ENCODE data around the gene HOOK2. TPM values are rescaled to one million over a fixed set of nuclear protein-coding genes. Genes with fewer than 3 reads are reported as not detected.

Gene HOOK2
- total and polyA plus RNA-seq, 9 of the 15 experiments (the other 6 are each of a cell fraction or from before 2014, with no cell fraction given) = 1.3 to 17.2 (median 9.9) TPM

DNA sequence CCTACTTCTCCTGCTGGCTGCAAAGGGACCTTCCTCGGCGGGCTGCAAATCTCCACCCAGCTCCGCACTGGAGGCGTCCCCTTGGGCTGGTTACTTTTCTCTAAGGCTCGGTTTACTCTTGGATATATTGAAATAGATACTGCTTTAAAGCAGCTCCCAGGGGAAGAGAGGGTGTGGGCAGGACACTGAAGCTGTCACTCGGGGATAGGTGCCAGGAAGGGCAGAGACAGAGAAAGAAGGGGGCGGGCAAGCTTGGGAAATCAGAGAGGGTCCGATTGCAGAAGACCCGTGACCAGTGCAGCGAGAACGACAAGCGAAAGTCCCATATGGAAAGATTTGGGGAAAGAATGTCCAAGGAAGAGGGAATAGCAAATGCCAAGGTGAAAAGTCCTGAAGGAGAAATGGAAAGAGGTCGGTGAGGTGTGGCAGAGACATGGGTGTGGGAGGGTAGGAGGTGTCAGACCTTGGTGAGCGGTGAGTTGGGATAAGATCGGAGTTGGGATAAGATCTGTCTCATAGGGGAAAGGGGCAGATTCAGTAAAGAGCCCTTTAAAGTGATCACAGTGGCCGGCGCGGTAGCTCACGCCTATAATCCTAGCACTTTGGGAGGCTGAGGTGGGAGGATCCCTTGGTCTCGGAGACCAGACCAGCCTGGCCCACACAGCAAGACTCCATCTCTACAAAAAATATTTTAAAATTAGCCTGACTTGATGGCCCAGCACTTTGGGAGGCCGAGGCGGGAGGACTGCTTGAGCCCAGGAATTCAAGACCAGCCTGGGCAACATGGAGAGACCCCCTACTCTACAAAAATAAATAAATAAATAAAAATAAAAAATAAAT, 27.1 kb upstream of the HOOK2 start (continued):
- TF ChIP-seq PYGO2 (tag; IDR thresholded peaks at IDR 0.05) = no peak
- TF ChIP-seq, protein P1, sequence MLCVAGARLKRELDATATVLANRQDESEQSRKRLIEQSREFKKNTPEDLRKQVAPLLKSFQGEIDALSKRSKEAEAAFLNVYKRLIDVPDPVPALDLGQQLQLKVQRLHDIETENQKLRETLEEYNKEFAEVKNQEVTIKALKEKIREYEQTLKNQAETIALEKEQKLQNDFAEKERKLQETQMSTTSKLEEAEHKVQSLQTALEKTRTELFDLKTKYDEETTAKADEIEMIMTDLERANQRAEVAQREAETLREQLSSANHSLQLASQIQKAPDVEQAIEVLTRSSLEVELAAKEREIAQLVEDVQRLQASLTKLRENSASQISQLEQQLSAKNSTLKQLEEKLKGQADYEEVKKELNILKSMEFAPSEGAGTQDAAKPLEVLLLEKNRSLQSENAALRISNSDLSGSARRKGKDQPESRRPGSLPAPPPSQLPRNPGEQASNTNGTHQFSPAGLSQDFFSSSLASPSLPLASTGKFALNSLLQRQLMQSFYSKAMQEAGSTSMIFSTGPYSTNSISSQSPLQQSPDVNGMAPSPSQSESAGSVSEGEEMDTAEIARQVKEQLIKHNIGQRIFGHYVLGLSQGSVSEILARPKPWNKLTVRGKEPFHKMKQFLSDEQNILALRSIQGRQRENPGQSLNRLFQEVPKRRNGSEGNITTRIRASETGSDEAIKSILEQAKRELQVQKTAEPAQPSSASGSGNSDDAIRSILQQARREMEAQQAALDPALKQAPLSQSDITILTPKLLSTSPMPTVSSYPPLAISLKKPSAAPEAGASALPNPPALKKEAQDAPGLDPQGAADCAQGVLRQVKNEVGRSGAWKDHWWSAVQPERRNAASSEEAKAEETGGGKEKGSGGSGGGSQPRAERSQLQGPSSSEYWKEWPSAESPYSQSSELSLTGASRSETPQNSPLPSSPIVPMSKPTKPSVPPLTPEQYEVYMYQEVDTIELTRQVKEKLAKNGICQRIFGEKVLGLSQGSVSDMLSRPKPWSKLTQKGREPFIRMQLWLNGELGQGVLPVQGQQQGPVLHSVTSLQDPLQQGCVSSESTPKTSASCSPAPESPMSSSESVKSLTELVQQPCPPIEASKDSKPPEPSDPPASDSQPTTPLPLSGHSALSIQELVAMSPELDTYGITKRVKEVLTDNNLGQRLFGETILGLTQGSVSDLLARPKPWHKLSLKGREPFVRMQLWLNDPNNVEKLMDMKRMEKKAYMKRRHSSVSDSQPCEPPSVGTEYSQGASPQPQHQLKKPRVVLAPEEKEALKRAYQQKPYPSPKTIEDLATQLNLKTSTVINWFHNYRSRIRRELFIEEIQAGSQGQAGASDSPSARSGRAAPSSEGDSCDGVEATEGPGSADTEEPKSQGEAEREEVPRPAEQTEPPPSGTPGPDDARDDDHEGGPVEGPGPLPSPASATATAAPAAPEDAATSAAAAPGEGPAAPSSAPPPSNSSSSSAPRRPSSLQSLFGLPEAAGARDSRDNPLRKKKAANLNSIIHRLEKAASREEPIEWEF (CRISPR knock-in tag; IDR thresholded peaks at IDR 0.05) = no peak
- no peak for TF ChIP-seq TEAD2 (tag; IDR thresholded peaks at IDR 0.05)
- TF ChIP-seq YBX1 (IDR thresholded peaks at IDR 0.05) = no peak
- TF ChIP-seq, protein P2, sequence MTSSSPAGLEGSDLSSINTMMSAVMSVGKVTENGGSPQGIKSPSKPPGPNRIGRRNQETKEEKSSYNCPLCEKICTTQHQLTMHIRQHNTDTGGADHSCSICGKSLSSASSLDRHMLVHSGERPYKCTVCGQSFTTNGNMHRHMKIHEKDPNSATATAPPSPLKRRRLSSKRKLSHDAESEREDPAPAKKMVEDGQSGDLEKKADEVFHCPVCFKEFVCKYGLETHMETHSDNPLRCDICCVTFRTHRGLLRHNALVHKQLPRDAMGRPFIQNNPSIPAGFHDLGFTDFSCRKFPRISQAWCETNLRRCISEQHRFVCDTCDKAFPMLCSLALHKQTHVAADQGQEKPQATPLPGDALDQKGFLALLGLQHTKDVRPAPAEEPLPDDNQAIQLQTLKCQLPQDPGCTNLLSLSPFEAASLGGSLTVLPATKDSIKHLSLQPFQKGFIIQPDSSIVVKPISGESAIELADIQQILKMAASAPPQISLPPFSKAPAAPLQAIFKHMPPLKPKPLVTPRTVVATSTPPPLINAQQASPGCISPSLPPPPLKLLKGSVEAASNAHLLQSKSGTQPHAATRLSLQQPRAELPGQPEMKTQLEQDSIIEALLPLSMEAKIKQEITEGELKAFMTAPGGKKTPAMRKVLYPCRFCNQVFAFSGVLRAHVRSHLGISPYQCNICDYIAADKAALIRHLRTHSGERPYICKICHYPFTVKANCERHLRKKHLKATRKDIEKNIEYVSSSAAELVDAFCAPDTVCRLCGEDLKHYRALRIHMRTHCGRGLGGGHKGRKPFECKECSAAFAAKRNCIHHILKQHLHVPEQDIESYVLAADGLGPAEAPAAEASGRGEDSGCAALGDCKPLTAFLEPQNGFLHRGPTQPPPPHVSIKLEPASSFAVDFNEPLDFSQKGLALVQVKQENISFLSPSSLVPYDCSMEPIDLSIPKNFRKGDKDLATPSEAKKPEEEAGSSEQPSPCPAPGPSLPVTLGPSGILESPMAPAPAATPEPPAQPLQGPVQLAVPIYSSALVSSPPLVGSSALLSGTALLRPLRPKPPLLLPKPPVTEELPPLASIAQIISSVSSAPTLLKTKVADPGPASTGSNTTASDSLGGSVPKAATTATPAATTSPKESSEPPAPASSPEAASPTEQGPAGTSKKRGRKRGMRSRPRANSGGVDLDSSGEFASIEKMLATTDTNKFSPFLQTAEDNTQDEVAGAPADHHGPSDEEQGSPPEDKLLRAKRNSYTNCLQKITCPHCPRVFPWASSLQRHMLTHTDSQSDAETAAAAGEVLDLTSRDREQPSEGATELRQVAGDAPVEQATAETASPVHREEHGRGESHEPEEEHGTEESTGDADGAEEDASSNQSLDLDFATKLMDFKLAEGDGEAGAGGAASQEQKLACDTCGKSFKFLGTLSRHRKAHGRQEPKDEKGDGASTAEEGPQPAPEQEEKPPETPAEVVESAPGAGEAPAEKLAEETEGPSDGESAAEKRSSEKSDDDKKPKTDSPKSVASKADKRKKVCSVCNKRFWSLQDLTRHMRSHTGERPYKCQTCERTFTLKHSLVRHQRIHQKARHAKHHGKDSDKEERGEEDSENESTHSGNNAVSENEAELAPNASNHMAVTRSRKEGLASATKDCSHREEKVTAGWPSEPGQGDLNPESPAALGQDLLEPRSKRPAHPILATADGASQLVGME (CRISPR knock-in tag; IDR thresholded peaks at IDR 0.05) = no peak
- no peak for TF ChIP-seq ETV6 (IDR thresholded peaks at IDR 0.05; ENCODE audit: borderline replicate concordance in 1 of 2, low read depth in 2 of 2, low read length in 1 of 2)
- no peak for TF ChIP-seq ETV6 (CRISPR knock-in tag; IDR thresholded peaks at IDR 0.05; ENCODE audit: borderline replicate concordance)
- TF ChIP-seq, protein P3, sequence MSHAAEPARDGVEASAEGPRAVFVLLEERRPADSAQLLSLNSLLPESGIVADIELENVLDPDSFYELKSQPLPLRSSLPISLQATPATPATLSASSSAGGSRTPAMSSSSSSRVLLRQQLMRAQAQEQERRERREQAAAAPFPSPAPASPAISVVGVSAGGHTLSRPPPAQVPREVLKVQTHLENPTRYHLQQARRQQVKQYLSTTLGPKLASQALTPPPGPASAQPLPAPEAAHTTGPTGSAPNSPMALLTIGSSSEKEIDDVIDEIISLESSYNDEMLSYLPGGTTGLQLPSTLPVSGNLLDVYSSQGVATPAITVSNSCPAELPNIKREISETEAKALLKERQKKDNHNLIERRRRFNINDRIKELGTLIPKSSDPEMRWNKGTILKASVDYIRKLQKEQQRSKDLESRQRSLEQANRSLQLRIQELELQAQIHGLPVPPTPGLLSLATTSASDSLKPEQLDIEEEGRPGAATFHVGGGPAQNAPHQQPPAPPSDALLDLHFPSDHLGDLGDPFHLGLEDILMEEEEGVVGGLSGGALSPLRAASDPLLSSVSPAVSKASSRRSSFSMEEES (CRISPR knock-in tag; IDR thresholded peaks at IDR 0.05) = no peak
- TF ChIP-seq, protein P4, sequence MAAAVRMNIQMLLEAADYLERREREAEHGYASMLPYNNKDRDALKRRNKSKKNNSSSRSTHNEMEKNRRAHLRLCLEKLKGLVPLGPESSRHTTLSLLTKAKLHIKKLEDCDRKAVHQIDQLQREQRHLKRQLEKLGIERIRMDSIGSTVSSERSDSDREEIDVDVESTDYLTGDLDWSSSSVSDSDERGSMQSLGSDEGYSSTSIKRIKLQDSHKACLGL (CRISPR knock-in tag; IDR thresholded peaks at IDR 0.05; ENCODE audit: borderline replicate concordance, poor library complexity, severe bottlenecking) = no peak
- TF ChIP-seq KDM1A (IDR thresholded peaks at IDR 0.05) = peak; percentile 40 to 47; a peak in 2 of 4 replicates
- TF ChIP-seq ZNF121 (CRISPR knock-in tag; conservative IDR thresholded peaks at IDR 0.05) = peak; percentile 96
- no peak for TF ChIP-seq KDM4B (IDR thresholded peaks at IDR 0.05; ENCODE audit: borderline replicate concordance in 2 of 2, low read depth in 1 of 2)
